ENCODE measurements around the gene ADAMTS20.

Gene ADAMTS20

GRCh38 chr12:43308776-43309175 is 243.2 kb downstream of the ADAMTS20 start:
- no peak for TF ChIP-seq CTCF (IDR thresholded peaks at IDR 0.05)

GRCh38 chr12:43307126-43307525 is 244.9 kb downstream of the ADAMTS20 start:
- DNase-seq (ENCODE audit: low spot score), result no peak
- no peak overlapping the region for H3K27ac ChIP-seq
- TF ChIP-seq CTCF (IDR thresholded peaks at IDR 0.05), result no peak
- no peak overlapping the region for H3K4me3 ChIP-seq

More at GRCh38 chr12:43308776-43309175, 243.2 kb downstream of the ADAMTS20 start:
- Histone ChIP-seq H3K4me3 (no peak overlapping the region), H3K27ac (no peak overlapping the region)
- no peak for DNase-seq (ENCODE audit: low spot score)

- no peak overlapping the region for H3K4me3 ChIP-seq
- H3K27ac ChIP-seq, result no peak overlapping the region
- TF ChIP-seq CTCF (IDR thresholded peaks at IDR 0.05), result no peak
- no peak for DNase-seq (ENCODE audit: low spot score)
These were observed 245.9 kb downstream of the ADAMTS20 start for GRCh38 chr12:43306066-43306465.

- Histone ChIP-seq H3K4me3 (no peak overlapping the region), H3K27ac (no peak overlapping the region)
- no peak for DNase-seq (ENCODE audit: low spot score)
- TF ChIP-seq CTCF (IDR thresholded peaks at IDR 0.05), result no peak
These were observed 246.9 kb downstream of the ADAMTS20 start for GRCh38 chr12:43305065-43305464.
